A673 (cell line): ENCODE measurements around the gene MAN1A2. TPM values are rescaled to one million over a fixed set of nuclear protein-coding genes. Genes with fewer than 3 reads are reported as not detected.

Source experiments
- BruUV-seq: library from RNA; stranded (reverse); fragments of 400-500 nt; replicated peaks from 2 replicates; lab custom pipeline; 2021; lab: Mats Ljungman, UMichigan
- CTCF ChIA-PET: fragments of 300-600 bp; sonication (Branson Sonifier 250); formaldehyde crosslinking; loops from one replicate; lab custom pipeline; 2022; ENCODE audit warnings: antibody characterized with exemption; lab: Charles Lee
- POLR2A ChIA-PET: fragments of 300-600 bp; sonication (Branson Sonifier 250); formaldehyde crosslinking; loops from one replicate; lab custom pipeline; 2022; ENCODE audit warnings: antibody characterized with exemption; ENCODE audit not compliant: low non-redundant PET; lab: Charles Lee
- DNase-seq: peaks from one replicate; pipeline ENCODE4 v3.0.0-alpha.2; 2015; ENCODE audit warnings: low spot score
- H3K27ac ChIP-seq: fragments of 200-600 bp; sonication (generic); 2 replicates; pipeline ENCODE4 v1.5.1; 2016; ENCODE audit warnings: mixed run types, low read depth, mild to moderate bottlenecking, mixed read lengths, antibody characterized with exemption, low read length; ENCODE audit not compliant: poor library complexity, severe bottlenecking
- H3K27me3 ChIP-seq: fragments of 200-600 bp; sonication (generic); replicated peaks from 2 replicates; pipeline ENCODE4 v1.6.1; 2017; ENCODE audit warnings: mixed run types, low read depth, mild to moderate bottlenecking, mixed read lengths, antibody characterized with exemption, low read length; ENCODE audit not compliant: insufficient read depth, poor library complexity
- H3K36me3 ChIP-seq: fragments of 200-600 bp; sonication (generic); 2 replicates; pipeline ENCODE4 v1.6.1; 2016; ENCODE audit warnings: mixed run types, mild to moderate bottlenecking, mixed read lengths, antibody characterized with exemption, low read length; ENCODE audit not compliant: insufficient read depth, poor library complexity, severe bottlenecking
- H3K4me1 ChIP-seq: fragments of 200-600 bp; sonication (generic); 2 replicates; pipeline ENCODE4 v1.6.1; 2017; ENCODE audit warnings: mixed run types, mild to moderate bottlenecking, mixed read lengths, antibody characterized with exemption, low read length; ENCODE audit not compliant: insufficient read depth, poor library complexity, severe bottlenecking
- H3K4me3 ChIP-seq: fragments of 200-600 bp; sonication (generic); 2 replicates; pipeline ENCODE4 v1.5.1; 2016; ENCODE audit warnings: low read depth, mixed run types, mild to moderate bottlenecking, mixed read lengths, low read length; ENCODE audit not compliant: poor library complexity, severe bottlenecking
- H3K9me3 ChIP-seq: fragments of 200-600 bp; sonication (generic); 2 replicates; pipeline ENCODE4 v1.6.1; 2016; ENCODE audit warnings: mixed run types, low read depth, mild to moderate bottlenecking, mixed read lengths, antibody characterized with exemption, low read length; ENCODE audit not compliant: poor library complexity, severe bottlenecking
- EZH2 ChIP-seq: fragments of 200-600 bp; sonication (generic); IDR thresholded peaks from 2 replicates; pipeline ENCODE4 v1.6.1; 2017; ENCODE audit warnings: borderline replicate concordance, low read depth, mild to moderate bottlenecking, mixed read lengths, antibody characterized with exemption, low read length; ENCODE audit not compliant: poor library complexity, severe bottlenecking
- intact Hi-C: fragments of 100-400 bp; cut with micrococcal nuclease; formaldehyde crosslinking; loops from one replicate; pipeline ENCODE4 v1.10.0; 2022; ENCODE audit not compliant: unreplicated experiment
- total RNA-seq: library from RNA; stranded (reverse); gene quantifications from 2 replicates; pipeline ENCODE4 v1.2.3, GENCODE V29; 2021
- TF ChIP-seq, protein P1 (sequence below): fragments of 300-800, 200-600 bp; sonication (generic); conservative IDR thresholded peaks from 2 replicates; pipeline ENCODE4 v1.5.1; 2017; ENCODE audit warnings: low read depth, mild to moderate bottlenecking, antibody characterized with exemption, low read length, moderate library complexity, mixed read lengths

The MAN1A2 gene
- total RNA-seq, 1 experiment from 2014 or later: 31.8 TPM

DNA sequence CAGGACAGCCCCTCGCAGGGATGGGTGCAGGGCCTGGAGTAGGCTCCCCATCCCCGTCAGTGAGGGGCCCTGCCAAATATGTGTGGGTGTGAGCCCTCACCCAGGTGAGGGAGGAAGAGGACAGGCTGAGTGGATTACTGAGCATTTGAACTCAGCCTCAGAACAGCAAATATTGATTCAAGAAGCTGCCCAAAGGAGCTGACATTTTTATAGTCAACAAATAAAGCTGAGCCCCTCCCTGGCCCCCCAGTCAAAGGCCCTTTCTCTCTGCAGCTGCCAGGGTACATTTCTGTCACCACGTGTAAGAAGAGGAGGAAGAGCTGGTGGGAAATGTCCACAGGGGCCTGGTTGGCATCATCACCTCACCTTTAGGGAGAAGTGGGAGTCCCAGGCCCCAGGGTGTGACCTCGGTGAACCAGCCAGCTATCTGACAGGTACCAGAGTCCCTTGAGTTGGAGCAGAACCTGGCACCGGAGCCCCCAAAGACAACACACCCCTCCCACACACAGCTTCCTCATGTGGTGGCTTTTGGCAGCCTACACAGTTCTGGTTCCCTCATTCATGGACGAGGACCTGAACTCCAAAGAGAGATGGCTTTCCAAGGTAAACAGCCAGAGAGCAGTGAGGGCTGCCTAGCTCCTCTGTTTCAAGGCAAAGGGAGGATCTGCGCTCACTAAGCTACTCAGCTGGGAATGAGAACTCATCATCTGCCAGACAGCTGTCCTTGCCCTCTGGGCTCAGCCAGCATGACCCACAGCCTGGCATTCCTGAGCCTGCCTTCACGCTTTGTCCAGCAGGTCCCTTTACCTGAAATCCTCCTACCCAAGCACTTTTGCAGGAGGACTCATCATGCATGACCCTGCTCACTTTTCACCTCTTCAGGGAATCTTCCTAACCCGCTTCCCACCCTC lies 195.6 kb downstream of the MAN1A2 start:
- Histone ChIP-seq H3K27me3 (no peaks in the 10 kb centered on the region), H3K36me3 (no peaks in the 10 kb centered on the region), H3K4me1 (no peaks in the 10 kb centered on the region), H3K9me3 (no peaks in the 10 kb centered on the region), H3K27ac (no peak overlapping the region), H3K4me3 (no peak overlapping the region)
- no peak for DNase-seq
- POLR2A ChIA-PET: interaction anchor here (0.7 kb wide), 1 partner anchor 291 kb away, joined by 5 read pairs; no protein-coding TSS in a partner anchor
- no TSS peak for BruUV-seq
- TF ChIP-seq, protein P1, sequence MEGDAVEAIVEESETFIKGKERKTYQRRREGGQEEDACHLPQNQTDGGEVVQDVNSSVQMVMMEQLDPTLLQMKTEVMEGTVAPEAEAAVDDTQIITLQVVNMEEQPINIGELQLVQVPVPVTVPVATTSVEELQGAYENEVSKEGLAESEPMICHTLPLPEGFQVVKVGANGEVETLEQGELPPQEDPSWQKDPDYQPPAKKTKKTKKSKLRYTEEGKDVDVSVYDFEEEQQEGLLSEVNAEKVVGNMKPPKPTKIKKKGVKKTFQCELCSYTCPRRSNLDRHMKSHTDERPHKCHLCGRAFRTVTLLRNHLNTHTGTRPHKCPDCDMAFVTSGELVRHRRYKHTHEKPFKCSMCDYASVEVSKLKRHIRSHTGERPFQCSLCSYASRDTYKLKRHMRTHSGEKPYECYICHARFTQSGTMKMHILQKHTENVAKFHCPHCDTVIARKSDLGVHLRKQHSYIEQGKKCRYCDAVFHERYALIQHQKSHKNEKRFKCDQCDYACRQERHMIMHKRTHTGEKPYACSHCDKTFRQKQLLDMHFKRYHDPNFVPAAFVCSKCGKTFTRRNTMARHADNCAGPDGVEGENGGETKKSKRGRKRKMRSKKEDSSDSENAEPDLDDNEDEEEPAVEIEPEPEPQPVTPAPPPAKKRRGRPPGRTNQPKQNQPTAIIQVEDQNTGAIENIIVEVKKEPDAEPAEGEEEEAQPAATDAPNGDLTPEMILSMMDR: no peak
- no peak for TF ChIP-seq EZH2
- CTCF ChIA-PET: no interaction called here
- intact Hi-C loops: no loop called here

- Histone ChIP-seq H3K4me3 (no peak overlapping the region), H3K27ac (no peak overlapping the region), H3K27me3 (no peaks in the 10 kb centered on the region), H3K9me3 (no peaks in the 10 kb centered on the region), H3K36me3 (no peaks in the 10 kb centered on the region), H3K4me1 (no peaks in the 10 kb centered on the region)
- no TSS peak for BruUV-seq
- DNase-seq: no peak
- ChIA-PET CTCF (no interaction called here), POLR2A (no interaction called here)
- TF ChIP-seq EZH2: no peak
- TF ChIP-seq, protein P1: no peak
- intact Hi-C loops: no loop called here
Observed at GRCh38 chr1:117563492-117563875, 196.2 kb downstream of the MAN1A2 start.

DNA sequence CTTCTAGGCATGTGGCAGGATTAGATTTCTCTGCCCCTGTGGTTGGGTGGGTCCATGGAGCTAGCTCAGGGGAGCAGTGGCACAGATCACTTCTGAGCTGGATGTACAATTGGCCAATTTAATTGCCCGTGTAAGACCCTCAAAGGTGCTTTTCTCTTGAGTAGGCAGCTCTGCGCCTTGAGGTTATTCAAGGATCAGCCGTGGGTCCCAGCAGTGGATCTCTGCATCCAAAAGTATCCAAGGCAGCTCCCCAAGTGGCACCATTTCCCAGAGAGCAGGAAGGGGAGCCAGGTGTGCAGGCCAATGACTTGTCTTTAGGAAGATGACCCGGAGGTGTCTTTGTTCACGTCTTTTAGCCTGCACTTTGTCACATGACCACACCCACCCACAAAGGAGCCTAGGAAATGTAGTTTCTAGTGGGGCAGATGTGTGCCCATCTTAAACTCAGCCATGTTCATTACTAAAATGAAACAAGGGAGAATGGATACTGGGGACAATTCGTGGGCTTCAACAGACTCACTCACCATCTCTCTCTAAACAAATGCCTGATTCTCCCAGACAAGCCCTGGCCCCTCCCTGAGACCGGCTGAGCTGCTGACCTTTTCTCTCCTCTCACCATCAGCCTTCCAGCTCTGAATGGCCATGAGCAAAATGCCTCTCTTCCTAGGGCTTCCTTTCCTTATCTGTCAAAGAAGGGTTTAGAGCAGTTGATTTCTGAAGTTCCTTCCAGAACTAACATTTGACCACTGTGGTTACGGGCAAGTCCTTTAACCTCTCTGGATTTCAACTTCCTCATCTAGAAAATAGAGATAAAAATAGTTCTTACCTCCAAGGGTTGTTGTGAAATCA lies 197.2 kb downstream of the MAN1A2 start:
- Histone ChIP-seq H3K4me1 (no peaks in the 10 kb centered on the region), H3K27ac (no peak overlapping the region), H3K9me3 (no peaks in the 10 kb centered on the region), H3K4me3 (no peak overlapping the region), H3K36me3 (no peaks in the 10 kb centered on the region), H3K27me3 (no peaks in the 10 kb centered on the region)
- intact Hi-C loops: no loop called here
- POLR2A ChIA-PET: no interaction called here
- CTCF ChIA-PET: no interaction called here
- BruUV-seq: no TSS peak
- DNase-seq: no peak
- TF ChIP-seq, protein P1: no peak
- TF ChIP-seq EZH2: no peak
